HS-27A (cell line): ENCODE results near the gene STXBP6.
A peak's percentile ranks its signal among the peaks of the same experiment; 100 is the strongest.
"Not testable (repeated sequence)": the region's sequence is repeated elsewhere in the genome, so short reads cannot be mapped to it uniquely, and the experiment has no call there.

Source experiments
- DNase-seq: peaks from one replicate; pipeline ENCODE4 v3.0.0-alpha.2; 2012; ENCODE audit warnings: low read depth, missing footprints

STXBP6 gene

DNA sequence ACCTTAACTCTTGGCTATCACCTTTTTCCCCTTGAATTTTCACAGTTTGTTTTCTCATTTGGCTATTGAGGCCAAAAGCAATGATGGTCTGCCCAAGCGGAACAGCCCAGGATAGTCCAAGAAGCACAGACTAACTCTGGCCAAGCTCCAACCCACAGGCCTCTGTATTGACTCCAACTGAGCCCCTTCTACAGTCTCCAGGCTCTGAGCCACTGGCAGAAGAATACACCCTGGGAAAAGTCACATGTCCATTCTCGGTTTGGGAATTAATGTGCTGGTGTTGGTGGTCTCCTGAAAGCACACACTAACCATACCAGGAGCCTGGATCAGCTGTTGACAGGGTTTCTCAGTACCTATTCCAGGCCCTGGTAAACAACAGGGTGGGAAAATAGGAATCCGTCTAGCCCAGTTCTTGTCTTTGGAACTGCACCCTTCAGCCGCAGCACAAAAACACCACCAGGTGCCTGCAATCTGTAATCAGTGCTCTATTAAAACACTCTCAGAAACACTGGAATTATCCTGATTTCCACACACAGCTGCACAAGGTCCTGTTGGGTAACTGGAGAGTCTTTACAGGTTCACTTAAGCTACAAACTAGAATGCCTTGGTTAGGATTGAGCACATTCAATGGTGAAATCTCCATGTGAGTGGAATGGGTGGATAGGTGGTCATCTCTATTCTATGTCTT is 63.6 kb downstream of the STXBP6 start:
- no peak for DNase-seq

DNA sequence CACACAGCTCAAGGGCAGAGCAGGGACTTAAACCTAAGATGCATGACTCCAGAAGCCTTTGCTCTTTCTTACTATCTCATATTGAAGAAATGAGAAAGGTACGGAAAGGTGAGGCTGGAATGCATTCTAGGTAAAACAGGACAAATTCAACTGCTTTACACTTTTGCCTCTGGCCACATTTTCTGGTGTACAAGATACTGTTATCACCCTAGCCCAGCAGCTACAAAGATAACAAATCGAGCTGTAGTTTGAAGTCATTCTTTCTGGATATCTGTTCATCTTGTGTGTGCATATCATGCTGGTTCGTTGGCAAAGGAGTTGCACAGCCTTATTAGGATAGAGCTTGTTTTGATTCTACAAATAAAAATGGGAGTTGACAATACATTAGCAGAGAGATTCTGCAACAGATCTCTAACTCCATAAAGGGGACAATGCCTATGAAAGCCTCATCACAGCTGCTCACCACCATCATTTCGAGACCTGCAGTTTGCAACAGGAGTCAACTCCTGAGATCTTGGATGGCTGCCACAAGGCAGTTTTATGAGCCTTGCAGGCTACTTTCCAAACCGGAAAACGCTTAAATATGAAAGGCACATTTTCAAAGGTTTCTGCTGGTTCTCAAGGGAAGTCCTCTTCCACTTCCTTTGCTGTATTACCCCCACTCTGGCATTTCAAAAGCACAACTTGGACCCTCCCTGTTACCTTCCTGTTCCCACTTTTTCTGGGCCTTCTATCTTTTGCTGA is 64.9 kb downstream of the STXBP6 start:
- no peak for DNase-seq

- DNase-seq, result peak; percentile 36
These were observed 67.3 kb downstream of the STXBP6 start for GRCh38 chr14:24982472-24983155.

- DNase-seq, result no peak
These were observed 70.2 kb downstream of the STXBP6 start for GRCh38 chr14:24979725-24980239.

GRCh38 chr14:24978862-24979724 is 70.9 kb downstream of the STXBP6 start:
- no peak for DNase-seq

DNA sequence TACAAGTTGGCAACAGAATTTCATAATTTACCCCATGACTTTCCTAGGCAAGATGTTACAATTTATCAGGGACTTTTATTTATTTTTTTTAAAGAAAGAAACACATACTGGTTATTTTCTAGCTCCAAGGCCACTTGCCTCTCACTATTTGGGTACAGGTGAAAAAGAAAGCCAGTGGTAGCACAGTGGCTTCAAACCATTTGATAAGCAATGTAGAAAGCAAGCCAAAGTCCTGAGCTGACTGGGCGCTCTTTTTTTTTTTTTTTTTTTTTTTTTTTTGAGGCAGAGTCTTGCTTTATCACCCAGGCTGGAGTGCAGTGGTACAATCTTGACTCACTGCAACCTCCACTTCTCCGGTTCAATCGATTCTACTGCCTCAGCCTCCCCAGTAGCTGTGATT is 73.3 kb downstream of the STXBP6 start:
- DNase-seq, result no peak

- no peak for DNase-seq
These were observed 74.6 kb downstream of the STXBP6 start for GRCh38 chr14:24975393-24975792.

DNA sequence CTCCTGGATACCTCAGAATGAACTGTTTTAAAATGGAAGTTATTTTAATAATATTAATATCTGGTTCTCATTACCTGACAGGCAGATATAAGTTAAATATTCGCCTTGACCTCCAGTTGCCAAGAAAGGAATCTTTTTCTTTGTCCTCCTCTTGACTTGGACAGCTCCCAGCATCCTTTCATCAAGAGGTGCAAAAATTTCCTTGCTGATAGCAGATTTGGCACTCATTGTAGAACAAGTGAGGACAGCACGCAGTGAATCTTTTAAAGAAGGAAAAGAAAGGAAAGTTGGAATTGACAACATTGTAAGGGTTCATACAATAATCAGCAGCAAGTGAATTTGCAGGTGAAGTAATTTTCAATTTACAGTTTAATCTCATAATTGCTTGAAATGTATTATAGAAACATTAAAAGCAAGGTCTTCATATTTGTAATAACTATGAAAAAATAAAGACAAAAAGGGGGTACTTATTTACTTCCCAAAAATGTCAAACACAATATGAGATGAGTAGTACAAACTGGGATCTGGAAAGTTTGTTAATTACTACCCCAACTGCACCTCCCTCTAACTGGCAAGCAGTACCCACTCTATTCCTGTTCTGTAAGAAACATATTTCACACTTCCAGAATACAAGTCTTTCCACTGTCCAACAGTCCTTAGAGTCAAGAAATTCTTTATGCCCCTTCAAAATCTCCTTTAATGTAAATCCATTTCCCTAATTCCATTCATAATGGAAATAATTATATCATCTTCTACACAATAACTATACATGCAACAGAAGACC is 75.2 kb downstream of the STXBP6 start:
- DNase-seq, result no peak

DNA sequence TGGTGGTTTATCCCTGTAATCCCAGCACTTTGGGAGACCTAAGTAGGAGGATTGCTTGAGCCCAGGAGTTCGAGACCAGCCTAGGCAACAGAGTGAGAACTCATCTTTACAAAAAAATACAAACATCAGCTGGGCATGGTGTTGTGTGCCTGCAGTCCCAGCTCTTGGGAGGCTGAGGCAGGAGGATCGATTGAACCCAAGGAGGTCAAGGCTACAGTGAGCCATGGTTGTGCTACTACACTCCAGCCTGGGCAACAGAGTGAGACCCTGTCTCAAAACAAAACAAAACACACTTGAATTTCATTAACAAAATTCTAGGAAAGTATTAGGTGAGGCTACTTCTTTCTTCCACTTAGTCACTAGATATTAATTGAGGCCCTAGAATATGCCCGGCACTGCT is 77.1 kb downstream of the STXBP6 start:
- DNase-seq, result no peak

- no peak for DNase-seq
These were observed 78.7 kb downstream of the STXBP6 start for GRCh38 chr14:24971255-24971654.

- DNase-seq, result no peak
These were observed 83.4 kb downstream of the STXBP6 start for GRCh38 chr14:24966579-24966964.

DNA sequence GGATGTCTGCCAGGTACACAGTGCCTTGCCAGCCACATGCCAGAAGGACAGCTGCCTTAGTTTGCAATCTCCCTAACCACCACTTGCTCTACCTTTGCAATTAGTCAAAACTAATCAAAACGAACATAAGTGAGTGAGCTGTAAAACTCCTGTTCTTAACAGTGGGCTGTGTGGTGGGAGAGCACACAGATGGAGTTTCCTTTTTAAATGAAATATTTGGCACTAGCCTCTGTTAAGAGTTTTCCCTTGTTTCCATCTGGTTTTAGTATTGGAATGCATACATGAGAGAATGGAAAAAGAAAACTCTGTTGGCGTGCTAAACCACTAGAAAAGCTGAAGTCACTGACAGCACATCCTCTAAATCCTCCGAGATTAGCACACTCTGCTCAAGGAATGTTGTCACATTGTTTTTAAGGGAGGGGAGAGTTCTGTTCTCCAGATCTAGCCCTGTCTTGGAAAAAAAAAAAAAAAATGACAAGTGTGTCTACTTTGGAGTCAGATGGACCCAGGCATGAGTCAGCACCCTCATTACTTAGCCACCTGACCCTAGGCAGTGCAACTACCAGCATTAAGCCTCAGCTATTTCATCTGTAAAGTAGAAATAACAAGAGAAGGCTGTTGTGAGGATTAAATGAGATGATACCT is 83.9 kb downstream of the STXBP6 start:
- DNase-seq, result peak; percentile 92

GRCh38 chr14:24965578-24965933 is 84.4 kb downstream of the STXBP6 start:
- no peak for DNase-seq

DNA sequence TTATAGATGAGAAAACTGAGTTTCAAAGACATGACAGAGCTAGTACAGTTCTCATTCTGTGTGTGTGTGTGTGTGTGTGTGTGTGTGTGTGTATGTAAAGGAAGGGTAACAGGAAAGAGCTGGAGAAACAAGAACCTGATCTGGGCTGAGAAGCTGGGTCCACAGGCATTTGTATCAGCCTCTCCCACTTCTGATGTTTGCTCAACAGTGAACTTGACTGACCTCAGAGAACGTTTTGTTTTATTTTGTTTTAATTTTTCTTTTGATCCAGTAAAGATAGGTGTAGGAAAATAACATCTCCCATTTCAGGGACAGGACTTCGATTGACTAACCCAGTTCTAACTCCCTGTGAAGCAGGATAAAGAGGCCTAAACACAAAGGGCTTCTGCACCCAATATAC is 85.4 kb downstream of the STXBP6 start:
- DNase-seq, result no peak

- no peak for DNase-seq
These were observed 85.9 kb downstream of the STXBP6 start for GRCh38 chr14:24964048-24964447.

- not testable (repeated sequence) for DNase-seq
These were observed 87.8 kb downstream of the STXBP6 start for GRCh38 chr14:24962118-24962517.

DNA sequence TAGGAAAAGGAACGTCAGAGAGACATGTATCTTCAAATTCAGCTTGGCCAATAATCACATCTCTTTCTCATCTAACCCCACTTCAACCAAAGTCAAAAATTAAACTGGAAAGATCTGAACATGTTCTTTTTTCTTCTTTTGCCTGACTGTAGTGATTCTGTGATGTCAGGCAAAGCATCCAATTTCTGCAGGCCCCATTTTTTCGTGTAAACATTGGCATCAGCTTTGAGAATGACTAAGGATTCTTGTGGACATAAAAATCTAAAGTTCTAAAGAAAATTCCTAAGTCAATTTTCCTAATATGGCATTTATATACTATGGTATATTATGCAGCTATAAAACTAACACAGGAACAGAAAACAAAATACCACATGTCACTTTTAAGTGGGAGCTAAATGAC is 89.1 kb downstream of the STXBP6 start:
- no peak for DNase-seq

DNA sequence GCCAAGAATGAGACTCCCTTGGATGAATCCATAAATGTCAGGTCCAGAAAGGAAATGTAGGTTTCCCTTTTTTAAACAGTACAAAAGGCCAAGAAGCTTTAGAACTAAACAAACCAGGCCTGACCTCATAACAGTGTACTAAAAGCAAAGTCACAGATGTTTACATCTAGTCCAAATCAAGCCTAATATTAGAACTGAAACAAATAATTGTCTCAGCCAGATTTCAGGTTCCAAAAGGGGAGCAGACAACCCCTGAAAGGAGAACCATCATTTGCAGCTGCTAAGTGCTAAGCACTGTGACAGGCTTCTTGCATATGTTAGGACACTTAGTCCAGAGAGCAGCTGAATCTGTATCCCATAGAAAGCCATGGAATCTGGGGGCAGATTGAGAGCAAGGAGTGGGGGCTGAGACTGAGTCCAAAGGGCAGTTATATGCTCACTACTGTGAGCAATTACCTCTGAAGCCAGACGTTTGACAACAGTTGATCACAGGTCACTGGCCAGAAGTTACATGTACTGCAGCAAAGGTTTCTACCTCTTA is 90.1 kb downstream of the STXBP6 start:
- DNase-seq, result no peak

- no peak for DNase-seq
These were observed 91.7 kb downstream of the STXBP6 start for GRCh38 chr14:24958271-24958670.

DNA sequence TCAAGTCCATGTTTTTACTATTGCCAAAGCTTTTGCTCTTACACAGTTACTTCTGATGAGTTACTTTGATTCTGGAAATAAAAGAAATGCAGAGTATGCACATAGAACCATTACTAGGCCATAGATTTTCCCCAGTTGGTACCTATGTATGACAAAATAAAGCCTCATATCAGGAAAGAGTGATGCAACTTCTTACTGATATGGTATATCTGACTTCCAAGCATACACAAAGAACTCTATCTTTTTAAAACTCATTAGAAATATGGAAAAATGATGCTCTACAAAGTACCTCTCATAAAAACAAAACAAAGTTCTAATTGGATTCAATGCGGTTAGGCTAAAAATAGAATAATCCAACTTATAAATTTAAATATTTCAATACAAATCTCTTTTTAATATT is 92.1 kb downstream of the STXBP6 start:
- DNase-seq, result no peak
